ENCODE measurements around the gene RNPEP. TPM values are rescaled to one million over a fixed set of nuclear protein-coding genes. Genes with fewer than 3 reads are reported as not detected.
A peak's percentile ranks its signal among the peaks of the same experiment; 100 is the strongest.

The RNPEP gene, protein sequence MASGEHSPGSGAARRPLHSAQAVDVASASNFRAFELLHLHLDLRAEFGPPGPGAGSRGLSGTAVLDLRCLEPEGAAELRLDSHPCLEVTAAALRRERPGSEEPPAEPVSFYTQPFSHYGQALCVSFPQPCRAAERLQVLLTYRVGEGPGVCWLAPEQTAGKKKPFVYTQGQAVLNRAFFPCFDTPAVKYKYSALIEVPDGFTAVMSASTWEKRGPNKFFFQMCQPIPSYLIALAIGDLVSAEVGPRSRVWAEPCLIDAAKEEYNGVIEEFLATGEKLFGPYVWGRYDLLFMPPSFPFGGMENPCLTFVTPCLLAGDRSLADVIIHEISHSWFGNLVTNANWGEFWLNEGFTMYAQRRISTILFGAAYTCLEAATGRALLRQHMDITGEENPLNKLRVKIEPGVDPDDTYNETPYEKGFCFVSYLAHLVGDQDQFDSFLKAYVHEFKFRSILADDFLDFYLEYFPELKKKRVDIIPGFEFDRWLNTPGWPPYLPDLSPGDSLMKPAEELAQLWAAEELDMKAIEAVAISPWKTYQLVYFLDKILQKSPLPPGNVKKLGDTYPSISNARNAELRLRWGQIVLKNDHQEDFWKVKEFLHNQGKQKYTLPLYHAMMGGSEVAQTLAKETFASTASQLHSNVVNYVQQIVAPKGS
- 86.8 and 89.0 TPM in 2 replicates for polyA plus RNA-seq (2011; rRNA removed)
- polyA minus RNA-seq (2011; rRNA and poly(A)+ RNA removed): 52.7 and 53.0 TPM in 2 replicates

DNA sequence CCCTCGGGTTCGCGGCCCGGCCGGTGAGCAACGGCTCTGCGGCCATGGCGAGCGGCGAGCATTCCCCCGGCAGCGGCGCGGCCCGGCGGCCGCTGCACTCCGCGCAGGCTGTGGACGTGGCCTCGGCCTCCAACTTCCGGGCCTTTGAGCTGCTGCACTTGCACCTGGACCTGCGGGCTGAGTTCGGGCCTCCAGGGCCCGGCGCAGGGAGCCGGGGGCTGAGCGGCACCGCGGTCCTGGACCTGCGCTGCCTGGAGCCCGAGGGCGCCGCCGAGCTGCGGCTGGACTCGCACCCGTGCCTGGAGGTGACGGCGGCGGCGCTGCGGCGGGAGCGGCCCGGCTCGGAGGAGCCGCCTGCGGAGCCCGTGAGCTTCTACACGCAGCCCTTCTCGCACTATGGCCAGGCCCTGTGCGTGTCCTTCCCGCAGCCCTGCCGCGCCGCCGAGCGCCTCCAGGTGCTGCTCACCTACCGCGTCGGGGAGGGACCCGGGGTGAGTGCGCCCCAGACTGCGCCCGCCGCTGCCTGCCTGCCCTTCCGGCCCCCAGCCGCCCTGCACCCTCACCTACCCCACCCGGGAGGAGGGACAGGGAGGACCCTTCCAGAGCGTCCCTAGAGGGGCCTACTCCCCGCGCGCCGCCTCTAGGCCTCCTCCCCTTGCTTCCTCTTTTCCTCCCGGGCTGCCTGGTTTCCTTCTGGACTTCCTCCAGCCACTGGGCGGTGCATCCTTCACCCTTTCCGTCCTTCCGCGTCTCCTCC is at the start of gene RNPEP:
Gene RNPEP, plus strand, starts transcription at position 26 of the 757 bp plus-strand sequence. Its CDS starts 19 bp downstream, at position 45.
- Histone ChIP-seq H3K9me3 (ENCODE audit: control insufficient read depth, insufficient read depth, low read length) (no peaks in the 10 kb centered on the region), H3K4me3 (ENCODE audit: low read depth, low read length) (peak within 1 kb of the TSS; percentile 88), H3K27me3 (ENCODE audit: control insufficient read depth, insufficient read depth, low read length) (no peaks in the 10 kb centered on the region), H3K27ac (ENCODE audit: low read depth, low read length) (peak within 1 kb of the TSS; percentile 61)
- TF ChIP-seq, protein P1, sequence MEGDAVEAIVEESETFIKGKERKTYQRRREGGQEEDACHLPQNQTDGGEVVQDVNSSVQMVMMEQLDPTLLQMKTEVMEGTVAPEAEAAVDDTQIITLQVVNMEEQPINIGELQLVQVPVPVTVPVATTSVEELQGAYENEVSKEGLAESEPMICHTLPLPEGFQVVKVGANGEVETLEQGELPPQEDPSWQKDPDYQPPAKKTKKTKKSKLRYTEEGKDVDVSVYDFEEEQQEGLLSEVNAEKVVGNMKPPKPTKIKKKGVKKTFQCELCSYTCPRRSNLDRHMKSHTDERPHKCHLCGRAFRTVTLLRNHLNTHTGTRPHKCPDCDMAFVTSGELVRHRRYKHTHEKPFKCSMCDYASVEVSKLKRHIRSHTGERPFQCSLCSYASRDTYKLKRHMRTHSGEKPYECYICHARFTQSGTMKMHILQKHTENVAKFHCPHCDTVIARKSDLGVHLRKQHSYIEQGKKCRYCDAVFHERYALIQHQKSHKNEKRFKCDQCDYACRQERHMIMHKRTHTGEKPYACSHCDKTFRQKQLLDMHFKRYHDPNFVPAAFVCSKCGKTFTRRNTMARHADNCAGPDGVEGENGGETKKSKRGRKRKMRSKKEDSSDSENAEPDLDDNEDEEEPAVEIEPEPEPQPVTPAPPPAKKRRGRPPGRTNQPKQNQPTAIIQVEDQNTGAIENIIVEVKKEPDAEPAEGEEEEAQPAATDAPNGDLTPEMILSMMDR (IDR thresholded peaks at IDR 0.05; ENCODE audit: low read depth, low read length): peak; percentile 25; the same call in 1 of the 2 replicates
- CTCF ChIA-PET: interaction anchor here (0.5 to 2.2 kb wide), 7 partner anchors 17 to 405 kb away, joined by 3 to 8 read pairs (median 3); no protein-coding TSS in a partner anchor
- POLR2A ChIA-PET: interaction anchor here (0.6 to 1.1 kb wide), 3 partner anchors 43 to 87 kb away, joined by 3 to 4 read pairs (median 4); no protein-coding TSS in a partner anchor
- peak; percentile 43 for DNase-seq (ENCODE audit: low read depth, low spot score)

DNA sequence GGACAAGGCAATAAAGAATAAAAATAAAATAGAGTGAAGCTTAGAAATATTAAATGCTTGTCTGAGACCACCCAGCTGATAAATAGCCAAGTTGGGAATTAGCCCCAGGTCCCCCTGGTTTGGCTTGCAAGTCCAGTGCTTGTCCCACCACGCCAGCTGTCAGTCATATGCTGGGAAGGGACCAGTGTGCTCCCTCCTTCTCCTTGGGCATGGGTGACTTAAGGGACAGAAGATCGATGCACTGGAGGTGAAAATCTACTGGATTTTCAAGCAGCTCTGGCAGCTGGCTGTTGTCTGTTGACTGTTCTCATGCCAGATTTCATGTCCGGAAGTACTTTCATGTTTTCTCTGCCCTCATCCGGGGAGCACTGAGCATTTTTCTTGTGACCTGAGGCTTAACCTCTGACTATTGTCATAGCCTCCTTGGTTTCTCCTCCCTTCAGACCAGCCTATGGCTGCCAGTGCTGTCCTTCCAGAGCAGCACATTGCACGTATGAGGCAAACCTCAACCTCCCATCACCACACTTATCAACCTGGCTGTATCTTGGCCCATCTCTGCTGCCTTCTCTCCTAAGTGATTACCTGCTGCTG is 48.5 kb upstream of the RNPEP start:
- POLR2A ChIA-PET: interaction anchor here (0.6 to 1.2 kb wide), 2 partner anchors 12 to 14 kb away, joined by 3 to 4 read pairs; partner anchors contain the start of gene LMOD1
- H3K27me3 ChIP-seq (ENCODE audit: control insufficient read depth, insufficient read depth, low read length): no peaks in the 10 kb centered on the region

DNA sequence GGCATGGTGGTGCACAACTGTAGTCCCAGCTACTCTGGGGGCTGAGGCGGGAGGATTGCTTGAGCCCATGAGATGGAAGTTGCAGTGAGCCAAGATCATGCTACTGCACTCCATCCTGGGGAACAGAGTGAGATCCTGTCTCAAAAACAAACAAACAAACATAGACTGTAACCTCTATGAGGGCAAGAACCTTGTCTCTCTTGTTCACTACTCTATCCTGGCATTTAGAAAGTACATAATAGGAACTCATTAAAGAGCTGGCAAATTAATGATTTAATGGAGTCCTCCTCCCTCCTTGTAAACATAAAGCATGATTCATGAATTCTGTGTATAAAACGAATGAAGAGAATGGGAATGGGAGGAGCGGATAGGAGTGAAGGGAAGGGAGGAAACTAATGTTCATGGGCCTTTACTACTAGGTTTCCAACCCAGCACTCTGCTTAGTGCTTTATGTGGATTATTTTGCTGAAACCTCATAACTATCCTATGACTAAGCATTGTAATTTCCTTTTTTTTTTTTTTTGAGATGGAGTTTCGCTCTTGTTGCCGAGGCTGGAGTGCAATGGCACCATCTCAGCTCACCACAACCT is 44.7 kb upstream of the RNPEP start:
- ChIA-PET CTCF (interaction anchor here (1.7 to 2.1 kb wide), 2 partner anchors 9 to 42 kb away, joined by 4 to 9 read pairs; no protein-coding TSS in a partner anchor), POLR2A (interaction anchor here (1.2 to 2.7 kb wide), 5 partner anchors 9 to 42 kb away, joined by 3 to 15 read pairs (median 11); partner anchors contain the start of gene LMOD1)
- no peak overlapping the region for H3K4me3 ChIP-seq (ENCODE audit: low read depth, low read length)
- peak; percentile 77 for DNase-seq (ENCODE audit: low read depth, low spot score)
- TF ChIP-seq, protein P1 (IDR thresholded peaks at IDR 0.05; ENCODE audit: low read depth, low read length): no peak
- H3K27ac ChIP-seq (ENCODE audit: low read depth, low read length): peak overlapping the region; percentile 92
- H3K9me3 ChIP-seq (ENCODE audit: control insufficient read depth, insufficient read depth, low read length): no peaks in the 10 kb centered on the region
- H3K27me3 ChIP-seq (ENCODE audit: control insufficient read depth, insufficient read depth, low read length): no peaks in the 10 kb centered on the region

More for the DNA sequence above, 48.5 kb upstream of the RNPEP start:
- no peaks in the 10 kb centered on the region for H3K9me3 ChIP-seq (ENCODE audit: control insufficient read depth, insufficient read depth, low read length)
- CTCF ChIA-PET: interaction anchor here (2.0 kb wide), 1 partner anchor 11 kb away, joined by 10 read pairs; no protein-coding TSS in a partner anchor
- no peak for DNase-seq (ENCODE audit: low read depth, low spot score)
- peak overlapping the region; percentile 34 for H3K27ac ChIP-seq (ENCODE audit: low read depth, low read length)
- no peak overlapping the region for H3K4me3 ChIP-seq (ENCODE audit: low read depth, low read length)
- TF ChIP-seq, protein P1 (IDR thresholded peaks at IDR 0.05; ENCODE audit: low read depth, low read length): no peak

DNA sequence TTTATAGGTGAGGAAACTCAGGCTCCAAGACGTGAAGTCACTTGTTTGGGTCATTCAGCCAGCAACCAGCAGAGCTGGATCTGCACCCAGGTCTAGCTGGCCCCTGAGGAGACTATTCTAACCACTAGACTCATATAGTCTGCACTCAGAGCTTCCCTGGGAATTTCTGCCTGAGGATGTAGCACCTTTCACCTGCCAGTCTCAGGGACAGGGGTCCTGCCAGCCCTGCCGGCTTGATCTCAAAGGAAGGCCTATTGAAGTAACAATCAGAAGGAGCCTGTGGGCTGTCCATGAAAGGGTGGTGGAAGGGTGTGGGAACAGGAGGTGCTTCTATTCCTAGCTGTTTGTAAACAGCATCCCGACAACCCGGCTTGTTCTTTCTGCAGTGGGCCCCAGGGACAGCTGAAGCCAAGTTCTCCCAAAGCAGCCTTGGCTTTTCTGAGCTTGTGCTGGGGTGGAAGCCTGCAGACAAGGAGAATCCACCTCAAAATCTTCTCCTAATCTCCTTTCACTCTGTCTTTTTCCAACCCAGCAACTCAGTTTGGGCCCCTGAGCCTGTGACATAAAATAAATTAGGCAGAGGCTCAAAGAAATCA is 43.9 kb upstream of the RNPEP start:
- Histone ChIP-seq H3K27me3 (ENCODE audit: control insufficient read depth, insufficient read depth, low read length) (no peaks in the 10 kb centered on the region), H3K4me3 (ENCODE audit: low read depth, low read length) (no peak overlapping the region), H3K27ac (ENCODE audit: low read depth, low read length) (peak overlapping the region; percentile 92), H3K9me3 (ENCODE audit: control insufficient read depth, insufficient read depth, low read length) (no peaks in the 10 kb centered on the region)
- CTCF ChIA-PET: interaction anchor here (1.7 to 2.1 kb wide), 2 partner anchors 10 to 43 kb away, joined by 4 to 9 read pairs; no protein-coding TSS in a partner anchor
- TF ChIP-seq, protein P1 (IDR thresholded peaks at IDR 0.05; ENCODE audit: low read depth, low read length): no peak
- POLR2A ChIA-PET: interaction anchor here (1.2 to 2.7 kb wide), 4 partner anchors 8 to 42 kb away, joined by 3 to 15 read pairs (median 12); partner anchors contain the start of gene LMOD1
- no peak for DNase-seq (ENCODE audit: low read depth, low spot score)

All from AG04450 (cell line).